Stomach (tissue), 4 donors: ENCODE measurements around the gene PDHB.

Experiments used
- EP300 ChIP-seq: sonication (generic); formaldehyde crosslinking; IDR thresholded peaks from one replicate; pipeline ENCODE4 v1.6.1; 2017; ENCODE audit warnings: antibody characterized with exemption
- POLR2A ChIP-seq, 4 donors: fragments of 450-650 bp; IDR thresholded peaks; one replicate each; pipeline ENCODE4 v1.6.1; 2016; ENCODE audit warnings: antibody characterized with exemption in 4 of 4, control low read depth in 2 of 4, mild to moderate bottlenecking in 1 of 4, moderate library complexity in 1 of 4
- POLR2AphosphoS5 ChIP-seq, 3 donors: sonication (generic); formaldehyde crosslinking; IDR thresholded peaks; one replicate each; pipeline ENCODE4 v1.6.1; 2016; ENCODE audit warnings: antibody characterized with exemption in 3 of 3
- TF ChIP-seq, protein P1 (sequence below), 7 experiments: fragments of 450-650 bp in 4 of 7; fragments of 200-600 bp in 3 of 7; sonication (generic) in 3 of 7; IDR thresholded peaks; one replicate each; pipeline ENCODE4 v1.5.1; 2016 to 2019; ENCODE audit warnings: antibody characterized with exemption in 7 of 7, control low read depth in 2 of 7, mild to moderate bottlenecking in 1 of 7

DNA sequence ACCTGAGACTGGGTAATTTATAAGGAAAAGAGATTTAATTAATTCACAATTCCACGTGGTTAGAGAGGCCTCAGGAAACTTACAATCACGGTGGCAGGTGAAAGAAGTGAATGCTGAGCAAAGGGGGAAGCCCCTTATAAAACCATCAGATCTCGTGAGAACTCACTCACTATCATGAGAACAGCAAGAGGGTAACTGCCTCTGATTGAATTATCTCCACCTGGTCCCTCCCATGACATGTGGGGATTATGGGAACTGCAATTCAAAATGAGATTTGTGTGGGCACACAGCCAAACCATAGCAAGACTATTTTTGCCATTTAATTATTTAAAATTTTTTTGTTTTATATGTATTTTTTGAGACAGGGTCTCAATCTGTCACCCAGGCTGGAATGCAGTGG lies 31.2 kb upstream of the PDHB start:
- TF ChIP-seq, protein P1, sequence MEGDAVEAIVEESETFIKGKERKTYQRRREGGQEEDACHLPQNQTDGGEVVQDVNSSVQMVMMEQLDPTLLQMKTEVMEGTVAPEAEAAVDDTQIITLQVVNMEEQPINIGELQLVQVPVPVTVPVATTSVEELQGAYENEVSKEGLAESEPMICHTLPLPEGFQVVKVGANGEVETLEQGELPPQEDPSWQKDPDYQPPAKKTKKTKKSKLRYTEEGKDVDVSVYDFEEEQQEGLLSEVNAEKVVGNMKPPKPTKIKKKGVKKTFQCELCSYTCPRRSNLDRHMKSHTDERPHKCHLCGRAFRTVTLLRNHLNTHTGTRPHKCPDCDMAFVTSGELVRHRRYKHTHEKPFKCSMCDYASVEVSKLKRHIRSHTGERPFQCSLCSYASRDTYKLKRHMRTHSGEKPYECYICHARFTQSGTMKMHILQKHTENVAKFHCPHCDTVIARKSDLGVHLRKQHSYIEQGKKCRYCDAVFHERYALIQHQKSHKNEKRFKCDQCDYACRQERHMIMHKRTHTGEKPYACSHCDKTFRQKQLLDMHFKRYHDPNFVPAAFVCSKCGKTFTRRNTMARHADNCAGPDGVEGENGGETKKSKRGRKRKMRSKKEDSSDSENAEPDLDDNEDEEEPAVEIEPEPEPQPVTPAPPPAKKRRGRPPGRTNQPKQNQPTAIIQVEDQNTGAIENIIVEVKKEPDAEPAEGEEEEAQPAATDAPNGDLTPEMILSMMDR (IDR thresholded peaks at IDR 0.05) = no peak
- TF ChIP-seq POLR2A (IDR thresholded peaks at IDR 0.05) (no peak), POLR2AphosphoS5 (IDR thresholded peaks at IDR 0.05) (no peak), EP300 (no peak)
